ENCODE data around the gene WDFY4. TPM values are rescaled to one million over a fixed set of nuclear protein-coding genes. Genes with fewer than 3 reads are reported as not detected.

The WDFY4 gene
- total and polyA plus RNA-seq, 9 donors: 1.2 to 3.9 (median 2.4) TPM

GRCh38 chr10:48758411-48758810, 73.7 kb downstream of the WDFY4 start:
- DNase-seq: no peak
- Histone ChIP-seq H3K27ac (ENCODE audit: low read length) (no peak overlapping the region), H3K4me1 (ENCODE audit: control insufficient read depth, insufficient read depth, low read length) (no peaks in the 10 kb centered on the region), H3K36me3 (ENCODE audit: control insufficient read depth, insufficient read depth, low read length) (no peaks in the 10 kb centered on the region), H3K9me3 (replicated peaks; ENCODE audit: control insufficient read depth, low read depth, low read length) (no peaks in the 10 kb centered on the region), H3K4me3 (ENCODE audit: low read length) (no peak overlapping the region), H3K27me3 (ENCODE audit: control insufficient read depth, insufficient read depth, low read length) (no peaks in the 10 kb centered on the region)
- WGBS (ENCODE audit: insufficient coverage): no CpG with 5 or more reads among the region's 3 CpGs

- Histone ChIP-seq H3K4me1 (ENCODE audit: control insufficient read depth, insufficient read depth, low read length) (no peaks in the 10 kb centered on the region), H3K4me3 (ENCODE audit: low read length) (no peak overlapping the region), H3K36me3 (ENCODE audit: control insufficient read depth, insufficient read depth, low read length) (no peaks in the 10 kb centered on the region), H3K9me3 (replicated peaks; ENCODE audit: control insufficient read depth, low read depth, low read length) (no peaks in the 10 kb centered on the region), H3K27me3 (ENCODE audit: control insufficient read depth, insufficient read depth, low read length) (no peaks in the 10 kb centered on the region), H3K27ac (ENCODE audit: low read length) (no peak overlapping the region)
- WGBS (ENCODE audit: insufficient coverage): no CpG with 5 or more reads among the region's 4 CpGs
- DNase-seq: no peak
Measured at GRCh38 chr10:48759113-48759901, 74.6 kb downstream of the WDFY4 start.

GRCh38 chr10:48760983-48761382, 76.3 kb downstream of the WDFY4 start:
- Histone ChIP-seq H3K27ac (ENCODE audit: low read length) (no peak overlapping the region), H3K9me3 (replicated peaks; ENCODE audit: control insufficient read depth, low read depth, low read length) (no peaks in the 10 kb centered on the region), H3K36me3 (ENCODE audit: control insufficient read depth, insufficient read depth, low read length) (no peaks in the 10 kb centered on the region), H3K4me3 (ENCODE audit: low read length) (no peak overlapping the region), H3K4me1 (ENCODE audit: control insufficient read depth, insufficient read depth, low read length) (no peaks in the 10 kb centered on the region), H3K27me3 (ENCODE audit: control insufficient read depth, insufficient read depth, low read length) (no peaks in the 10 kb centered on the region)
- no peak for DNase-seq
- 89% methylated on average over 5 of the region's 5 CpGs for WGBS (ENCODE audit: insufficient coverage)

- H3K36me3 ChIP-seq (ENCODE audit: control insufficient read depth, insufficient read depth, low read length): no peaks in the 10 kb centered on the region
- DNase-seq: no peak
- WGBS (ENCODE audit: insufficient coverage): 94% methylated on average over 4 of the region's 6 CpGs
- H3K4me3 ChIP-seq (ENCODE audit: low read length): no peak overlapping the region
- no peaks in the 10 kb centered on the region for H3K4me1 ChIP-seq (ENCODE audit: control insufficient read depth, insufficient read depth, low read length)
- no peak overlapping the region for H3K27ac ChIP-seq (ENCODE audit: low read length)
- no peaks in the 10 kb centered on the region for H3K27me3 ChIP-seq (ENCODE audit: control insufficient read depth, insufficient read depth, low read length)
- H3K9me3 ChIP-seq (replicated peaks; ENCODE audit: control insufficient read depth, low read depth, low read length): no peaks in the 10 kb centered on the region
Measured at GRCh38 chr10:48762064-48763042, 77.7 kb downstream of the WDFY4 start.

GRCh38 chr10:48763403-48763965, 78.8 kb downstream of the WDFY4 start:
- Histone ChIP-seq H3K4me1 (ENCODE audit: control insufficient read depth, insufficient read depth, low read length) (no peaks in the 10 kb centered on the region), H3K9me3 (replicated peaks; ENCODE audit: control insufficient read depth, low read depth, low read length) (no peaks in the 10 kb centered on the region), H3K36me3 (ENCODE audit: control insufficient read depth, insufficient read depth, low read length) (no peaks in the 10 kb centered on the region), H3K27me3 (ENCODE audit: control insufficient read depth, insufficient read depth, low read length) (no peaks in the 10 kb centered on the region), H3K27ac (ENCODE audit: low read length) (no peak overlapping the region), H3K4me3 (ENCODE audit: low read length) (no peak overlapping the region)
- 100% methylated on average over 1 of the region's 5 CpGs for WGBS (ENCODE audit: insufficient coverage)
- DNase-seq: no peak

- H3K36me3 ChIP-seq (ENCODE audit: control insufficient read depth, insufficient read depth, low read length): no peaks in the 10 kb centered on the region
- no peaks in the 10 kb centered on the region for H3K27me3 ChIP-seq (ENCODE audit: control insufficient read depth, insufficient read depth, low read length)
- H3K4me3 ChIP-seq (ENCODE audit: low read length): no peak overlapping the region
- no peaks in the 10 kb centered on the region for H3K9me3 ChIP-seq (replicated peaks; ENCODE audit: control insufficient read depth, low read depth, low read length)
- no peaks in the 10 kb centered on the region for H3K4me1 ChIP-seq (ENCODE audit: control insufficient read depth, insufficient read depth, low read length)
- 85% methylated on average over 3 of the region's 4 CpGs for WGBS (ENCODE audit: insufficient coverage)
- no peak for DNase-seq
- no peak overlapping the region for H3K27ac ChIP-seq (ENCODE audit: low read length)
Measured at GRCh38 chr10:48764486-48764885, 79.8 kb downstream of the WDFY4 start.

GRCh38 chr10:48765039-48765438, 80.4 kb downstream of the WDFY4 start:
- H3K27ac ChIP-seq (ENCODE audit: low read length): no peak overlapping the region
- no peaks in the 10 kb centered on the region for H3K4me1 ChIP-seq (ENCODE audit: control insufficient read depth, insufficient read depth, low read length)
- no peaks in the 10 kb centered on the region for H3K9me3 ChIP-seq (replicated peaks; ENCODE audit: control insufficient read depth, low read depth, low read length)
- no CpG with 5 or more reads among the region's 1 CpG for WGBS (ENCODE audit: insufficient coverage)
- no peak overlapping the region for H3K4me3 ChIP-seq (ENCODE audit: low read length)
- H3K27me3 ChIP-seq (ENCODE audit: control insufficient read depth, insufficient read depth, low read length): no peaks in the 10 kb centered on the region
- H3K36me3 ChIP-seq (ENCODE audit: control insufficient read depth, insufficient read depth, low read length): no peaks in the 10 kb centered on the region
- DNase-seq: no peak

GRCh38 chr10:48765527-48765926, 80.9 kb downstream of the WDFY4 start:
- no peak for DNase-seq
- no peak overlapping the region for H3K27ac ChIP-seq (ENCODE audit: low read length)
- WGBS (ENCODE audit: insufficient coverage): 67% methylated on average over 1 of the region's 4 CpGs

GRCh38 chr10:48767373-48768143, 82.9 kb downstream of the WDFY4 start:
- Histone ChIP-seq H3K9me3 (replicated peaks; ENCODE audit: control insufficient read depth, low read depth, low read length) (no peaks in the 10 kb centered on the region), H3K36me3 (ENCODE audit: control insufficient read depth, insufficient read depth, low read length) (no peaks in the 10 kb centered on the region), H3K4me1 (ENCODE audit: control insufficient read depth, insufficient read depth, low read length) (no peaks in the 10 kb centered on the region), H3K27ac (ENCODE audit: low read length) (no peak overlapping the region), H3K27me3 (ENCODE audit: control insufficient read depth, insufficient read depth, low read length) (no peaks in the 10 kb centered on the region), H3K4me3 (ENCODE audit: low read length) (no peak overlapping the region)
- DNase-seq: no peak
- 100% methylated on average over 1 of the region's 4 CpGs for WGBS (ENCODE audit: insufficient coverage)

More at GRCh38 chr10:48765527-48765926, 80.9 kb downstream of the WDFY4 start:
- H3K4me3 ChIP-seq (ENCODE audit: low read length): no peak overlapping the region
- H3K27me3 ChIP-seq (ENCODE audit: control insufficient read depth, insufficient read depth, low read length): no peaks in the 10 kb centered on the region
- no peaks in the 10 kb centered on the region for H3K4me1 ChIP-seq (ENCODE audit: control insufficient read depth, insufficient read depth, low read length)
- no peaks in the 10 kb centered on the region for H3K36me3 ChIP-seq (ENCODE audit: control insufficient read depth, insufficient read depth, low read length)
- no peaks in the 10 kb centered on the region for H3K9me3 ChIP-seq (replicated peaks; ENCODE audit: control insufficient read depth, low read depth, low read length)

All from muscle of leg (tissue), 11 donors.